ENCODE results near the gene FAT2. TPM values are rescaled to one million over a fixed set of nuclear protein-coding genes. Genes with fewer than 3 reads are reported as not detected.

FAT2 gene
- total RNA-seq, 1 donor from 2014 or later: 2.8 TPM

DNA sequence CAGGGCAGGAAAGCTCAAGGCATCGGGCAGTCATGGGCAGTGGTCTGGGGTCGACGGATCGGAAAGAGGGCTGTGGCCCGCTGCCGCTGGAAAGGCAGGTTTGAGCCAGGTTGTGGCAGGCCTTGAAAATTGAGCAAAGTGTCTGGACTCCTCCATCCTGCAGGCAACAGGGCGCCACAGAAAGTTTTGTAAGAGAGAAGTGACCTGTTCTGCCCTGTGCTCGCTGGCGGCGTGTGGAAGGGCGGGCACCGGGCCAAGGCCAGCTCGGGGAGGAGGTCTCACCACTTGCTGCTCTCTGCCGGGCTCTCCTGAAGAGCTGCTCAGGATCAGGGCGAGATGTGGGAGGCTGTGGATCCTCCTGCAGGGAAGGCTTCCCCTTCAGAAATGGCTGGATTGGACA, 41.4 kb upstream of the FAT2 start:
- DNase-seq (ENCODE audit: low spot score in 2 of 2, unreplicated experiment in 2 of 2): no peak
- Mint-ChIP-seq H3K36me3 (no peaks in the 10 kb centered on the region), H3K27me3 (ENCODE audit: low read depth) (no peaks in the 10 kb centered on the region), H3K4me1 (peaks cover 6% of the 10 kb centered on the region), H3K4me3 (no peak overlapping the region), H3K27ac (no peak overlapping the region), H3K9me3 (no peaks in the 10 kb centered on the region)
- TF ChIP-seq, protein P1, sequence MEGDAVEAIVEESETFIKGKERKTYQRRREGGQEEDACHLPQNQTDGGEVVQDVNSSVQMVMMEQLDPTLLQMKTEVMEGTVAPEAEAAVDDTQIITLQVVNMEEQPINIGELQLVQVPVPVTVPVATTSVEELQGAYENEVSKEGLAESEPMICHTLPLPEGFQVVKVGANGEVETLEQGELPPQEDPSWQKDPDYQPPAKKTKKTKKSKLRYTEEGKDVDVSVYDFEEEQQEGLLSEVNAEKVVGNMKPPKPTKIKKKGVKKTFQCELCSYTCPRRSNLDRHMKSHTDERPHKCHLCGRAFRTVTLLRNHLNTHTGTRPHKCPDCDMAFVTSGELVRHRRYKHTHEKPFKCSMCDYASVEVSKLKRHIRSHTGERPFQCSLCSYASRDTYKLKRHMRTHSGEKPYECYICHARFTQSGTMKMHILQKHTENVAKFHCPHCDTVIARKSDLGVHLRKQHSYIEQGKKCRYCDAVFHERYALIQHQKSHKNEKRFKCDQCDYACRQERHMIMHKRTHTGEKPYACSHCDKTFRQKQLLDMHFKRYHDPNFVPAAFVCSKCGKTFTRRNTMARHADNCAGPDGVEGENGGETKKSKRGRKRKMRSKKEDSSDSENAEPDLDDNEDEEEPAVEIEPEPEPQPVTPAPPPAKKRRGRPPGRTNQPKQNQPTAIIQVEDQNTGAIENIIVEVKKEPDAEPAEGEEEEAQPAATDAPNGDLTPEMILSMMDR (IDR thresholded peaks at IDR 0.05; ENCODE audit: unreplicated experiment): no peak

DNA sequence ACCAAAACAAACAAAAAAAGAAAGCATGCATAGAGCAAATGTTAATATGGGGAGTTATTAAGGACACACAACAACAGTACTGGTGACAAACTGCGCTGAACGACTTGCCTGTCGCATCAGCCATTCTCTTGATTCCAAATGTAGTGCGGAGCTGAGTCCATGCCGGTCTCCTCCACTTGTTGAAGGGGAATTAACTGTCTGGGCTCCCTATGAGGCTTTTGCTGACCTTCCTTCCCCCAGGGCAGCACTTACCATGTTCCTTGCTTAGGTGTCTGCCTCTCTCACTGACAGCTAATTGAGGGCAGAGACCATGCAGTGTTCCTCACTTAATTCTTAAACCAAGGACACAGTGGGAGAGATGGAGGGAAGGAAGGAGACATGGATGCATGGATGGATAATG, 40.8 kb upstream of the FAT2 start:
- H3K27ac Mint-ChIP-seq: no peak overlapping the region
- TF ChIP-seq, protein P1 (IDR thresholded peaks at IDR 0.05; ENCODE audit: unreplicated experiment): no peak
- no peak overlapping the region for H3K4me3 Mint-ChIP-seq
- no peaks in the 10 kb centered on the region for H3K36me3 Mint-ChIP-seq
- H3K27me3 Mint-ChIP-seq (ENCODE audit: low read depth): no peaks in the 10 kb centered on the region
- no peak for DNase-seq (ENCODE audit: low spot score in 2 of 2, unreplicated experiment in 2 of 2)
- H3K4me1 Mint-ChIP-seq: peaks cover 9% of the 10 kb centered on the region
- H3K9me3 Mint-ChIP-seq: no peaks in the 10 kb centered on the region

DNA sequence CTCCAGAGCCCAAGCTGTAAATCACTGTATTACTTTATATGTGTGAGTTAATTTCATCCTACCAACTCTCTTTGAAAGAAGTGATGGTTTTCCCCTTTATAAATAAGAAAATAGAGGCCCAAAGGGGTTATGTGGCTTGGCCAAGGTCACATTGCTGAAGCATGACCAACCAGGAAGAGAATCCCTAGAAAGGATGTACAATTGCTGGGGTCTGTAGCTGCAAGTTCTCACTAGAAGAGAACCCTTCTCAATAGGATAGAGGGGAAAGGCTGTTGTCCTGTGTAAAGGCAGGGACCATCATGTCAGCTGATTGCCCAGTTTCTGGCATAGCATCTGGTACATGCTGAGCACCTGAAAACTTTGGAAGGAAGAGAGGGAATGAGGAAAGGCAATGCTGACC, 39.0 kb upstream of the FAT2 start:
- Mint-ChIP-seq H3K4me3 (no peak overlapping the region), H3K4me1 (peaks cover 9% of the 10 kb centered on the region), H3K9me3 (no peaks in the 10 kb centered on the region), H3K27me3 (ENCODE audit: low read depth) (no peaks in the 10 kb centered on the region), H3K36me3 (no peaks in the 10 kb centered on the region), H3K27ac (no peak overlapping the region)
- DNase-seq (ENCODE audit: low spot score in 2 of 2, unreplicated experiment in 2 of 2): no peak
- TF ChIP-seq, protein P1 (IDR thresholded peaks at IDR 0.05; ENCODE audit: unreplicated experiment): no peak

DNA sequence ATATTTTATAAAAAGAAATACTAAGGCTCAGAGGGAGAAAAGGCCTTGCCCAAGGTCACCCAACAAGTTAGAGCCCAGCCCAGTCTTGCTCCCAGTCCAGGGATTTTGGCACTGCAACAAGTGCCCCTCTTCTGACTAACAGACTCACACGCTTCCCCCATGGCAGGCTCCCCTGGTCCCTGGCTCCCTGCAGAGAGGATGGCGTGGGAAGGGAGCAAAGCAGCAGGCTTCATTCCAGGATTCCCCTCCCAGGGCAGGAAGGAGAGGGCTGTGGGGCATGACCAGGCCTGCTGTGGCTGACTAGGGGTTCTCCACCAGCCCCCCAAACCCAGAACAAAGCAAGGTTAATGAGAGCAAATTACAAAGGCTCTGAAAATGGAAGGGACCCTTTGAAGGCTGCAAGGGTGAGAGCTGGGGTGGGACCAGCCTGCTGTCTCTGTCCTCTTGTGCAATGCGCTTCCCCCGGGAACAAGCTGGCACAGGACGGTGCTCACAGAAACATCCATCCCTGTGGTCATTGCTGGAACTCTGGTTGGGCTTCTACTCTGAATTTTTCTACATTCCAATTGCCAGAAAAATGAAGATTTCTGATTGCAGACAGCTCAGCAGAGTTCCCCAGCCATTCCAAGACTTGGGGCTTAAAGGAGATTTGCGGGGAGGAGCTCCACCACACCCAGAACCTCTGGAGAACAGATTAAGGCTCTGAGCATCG, 37.1 kb upstream of the FAT2 start:
- H3K9me3 Mint-ChIP-seq: no peaks in the 10 kb centered on the region
- H3K27ac Mint-ChIP-seq: no peak overlapping the region
- no peaks in the 10 kb centered on the region for H3K36me3 Mint-ChIP-seq
- no peak for DNase-seq (ENCODE audit: low spot score in 2 of 2, unreplicated experiment in 2 of 2)
- TF ChIP-seq, protein P1 (IDR thresholded peaks at IDR 0.05; ENCODE audit: unreplicated experiment): no peak
- no peaks in the 10 kb centered on the region for H3K27me3 Mint-ChIP-seq (ENCODE audit: low read depth)
- peaks cover 9% of the 10 kb centered on the region for H3K4me1 Mint-ChIP-seq
- H3K4me3 Mint-ChIP-seq: no peak overlapping the region

DNA sequence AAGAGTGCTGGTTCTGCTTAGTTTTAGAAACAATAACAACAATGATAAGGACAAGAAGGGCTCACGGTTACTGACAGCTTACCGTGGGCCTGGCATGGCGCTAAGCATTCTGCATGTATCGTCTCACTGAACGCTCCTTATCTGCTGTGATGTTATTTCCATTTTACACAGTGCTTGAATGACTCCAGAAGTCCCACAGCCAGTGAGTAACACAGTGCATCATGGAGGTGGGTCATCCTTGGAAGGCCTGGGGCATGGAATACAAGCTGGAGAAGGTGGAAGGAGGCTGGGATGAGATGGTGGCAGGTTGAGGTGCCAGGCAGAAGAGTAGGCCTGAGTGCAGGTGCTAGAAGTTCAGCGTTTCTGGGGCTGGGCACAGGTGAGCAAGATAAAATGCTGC, 36.5 kb upstream of the FAT2 start:
- peaks cover 9% of the 10 kb centered on the region for H3K4me1 Mint-ChIP-seq
- H3K9me3 Mint-ChIP-seq: no peaks in the 10 kb centered on the region
- no peaks in the 10 kb centered on the region for H3K36me3 Mint-ChIP-seq
- DNase-seq (ENCODE audit: low spot score in 2 of 2, unreplicated experiment in 2 of 2): no peak
- H3K27me3 Mint-ChIP-seq (ENCODE audit: low read depth): no peaks in the 10 kb centered on the region
- no peak overlapping the region for H3K27ac Mint-ChIP-seq
- TF ChIP-seq, protein P1 (IDR thresholded peaks at IDR 0.05; ENCODE audit: unreplicated experiment): no peak
- no peak overlapping the region for H3K4me3 Mint-ChIP-seq
